M059J (cell line): ENCODE measurements around the gene LAMB1. TPM values are rescaled to one million over a fixed set of nuclear protein-coding genes. Genes with fewer than 3 reads are reported as not detected.
"Not testable (repeated sequence)": the region's sequence is repeated elsewhere in the genome, so short reads cannot be mapped to it uniquely, and the experiment has no call there.

Experiments used
- DNase-seq: peaks from one replicate; pipeline ENCODE4 v3.0.0-alpha.2; 2012; ENCODE audit warnings: low read depth
- total RNA-seq: library from RNA; depleted of rRNA; stranded (reverse); fragments of >200 nt; shearing (Covaris generic); gene quantifications from 2 replicates; pipeline ENCODE4 v1.2.3, GENCODE V29; 2014

Gene LAMB1
- total RNA-seq, 1 experiment from 2014 or later = 225 TPM

- no peak for DNase-seq
These were observed 85.0 kb downstream of the LAMB1 start for GRCh38 chr7:107917763-107918651.

- DNase-seq = no peak
These were observed 87.4 kb downstream of the LAMB1 start for GRCh38 chr7:107915541-107915940.

- DNase-seq = no peak
These were observed 88.1 kb downstream of the LAMB1 start for GRCh38 chr7:107914831-107915230.

- no peak for DNase-seq
These were observed 89.1 kb downstream of the LAMB1 start for GRCh38 chr7:107913851-107914250.

- no peak for DNase-seq
These were observed 91.0 kb downstream of the LAMB1 start for GRCh38 chr7:107911981-107912380.

- DNase-seq = no peak
These were observed 93.5 kb downstream of the LAMB1 start for GRCh38 chr7:107909445-107909844.

- no peak for DNase-seq
These were observed 95.2 kb downstream of the LAMB1 start for GRCh38 chr7:107907790-107908189.

- no peak for DNase-seq
These were observed 100.6 kb downstream of the LAMB1 start for GRCh38 chr7:107902381-107902780.

GRCh38 chr7:107900496-107901015 is 102.4 kb downstream of the LAMB1 start:
- no peak for DNase-seq

GRCh38 chr7:107898997-107899594 is 103.9 kb downstream of the LAMB1 start:
- DNase-seq = no peak

- not testable (repeated sequence) for DNase-seq
These were observed 110.6 kb downstream of the LAMB1 start for GRCh38 chr7:107892367-107892741.

GRCh38 chr7:107891636-107892366 is 111.2 kb downstream of the LAMB1 start:
- DNase-seq = no peak

- peak; percentile 90 for DNase-seq
These were observed 111.9 kb downstream of the LAMB1 start, which contains the start of gene DLD for GRCh38 chr7:107890962-107891635. Gene DLD (plus strand): TSS chr7:107891183. CDS start chr7:107891251, 68 bp downstream.

GRCh38 chr7:107890493-107890961 is 112.4 kb downstream of the LAMB1 start:
- peak; percentile 22 for DNase-seq

GRCh38 chr7:107889992-107890391 is 113.0 kb downstream of the LAMB1 start:
- no peak for DNase-seq

GRCh38 chr7:107887827-107888226 is 115.1 kb downstream of the LAMB1 start:
- not testable (repeated sequence) for DNase-seq

GRCh38 chr7:107884066-107884818 is 118.7 kb downstream of the LAMB1 start:
- DNase-seq = no peak

GRCh38 chr7:107882766-107883165 is 120.2 kb downstream of the LAMB1 start:
- DNase-seq = no peak

- DNase-seq = peak; percentile 73
These were observed 123.4 kb downstream of the LAMB1 start for GRCh38 chr7:107879400-107880035.

GRCh38 chr7:107878636-107879035 is 124.3 kb downstream of the LAMB1 start:
- peak; percentile 46 for DNase-seq
